GM06990 (cell line): ENCODE measurements around the gene MARCOL.

Experiments
- DNase-seq: peaks from one replicate; pipeline ENCODE4 v3.0.0-alpha.2; 2011; ENCODE audit not compliant: insufficient read length; ENCODE audit errors: extremely low read depth
- H3K27me3 ChIP-seq: replicated peaks from 2 replicates; pipeline ENCODE4 v1.6.0; 2011; ENCODE audit warnings: low read length; ENCODE audit not compliant: control insufficient read depth, insufficient read depth
- H3K36me3 ChIP-seq: 2 replicates; pipeline ENCODE4 v1.5.1; 2011; ENCODE audit warnings: low read length; ENCODE audit not compliant: control insufficient read depth, insufficient read depth
- H3K4me3 ChIP-seq: replicated peaks from 2 replicates; pipeline ENCODE4 v1.5.1; 2011; ENCODE audit warnings: low read depth, mild to moderate bottlenecking, control low read depth, low read length
- CTCF ChIP-seq: IDR thresholded peaks from 2 replicates; pipeline ENCODE4 v1.5.1; 2011; ENCODE audit warnings: low read length, control low read depth, mild to moderate bottlenecking, inconsistent platforms; ENCODE audit not compliant: insufficient read depth, poor library complexity, severe bottlenecking

Gene MARCOL

GRCh38 chr5:148214665-148215185 lies 23.6 kb upstream of the MARCOL start:
- DNase-seq: no peak
- Histone ChIP-seq H3K27me3 (no peaks in the 10 kb centered on the region), H3K4me3 (no peak overlapping the region), H3K36me3 (no peaks in the 10 kb centered on the region)
- TF ChIP-seq CTCF: no peak

GRCh38 chr5:148221508-148221907 lies 16.8 kb upstream of the MARCOL start:
- no peaks in the 10 kb centered on the region for H3K36me3 ChIP-seq
- no peak overlapping the region for H3K4me3 ChIP-seq
- TF ChIP-seq CTCF: no peak
- DNase-seq: no peak
- no peaks in the 10 kb centered on the region for H3K27me3 ChIP-seq

DNA sequence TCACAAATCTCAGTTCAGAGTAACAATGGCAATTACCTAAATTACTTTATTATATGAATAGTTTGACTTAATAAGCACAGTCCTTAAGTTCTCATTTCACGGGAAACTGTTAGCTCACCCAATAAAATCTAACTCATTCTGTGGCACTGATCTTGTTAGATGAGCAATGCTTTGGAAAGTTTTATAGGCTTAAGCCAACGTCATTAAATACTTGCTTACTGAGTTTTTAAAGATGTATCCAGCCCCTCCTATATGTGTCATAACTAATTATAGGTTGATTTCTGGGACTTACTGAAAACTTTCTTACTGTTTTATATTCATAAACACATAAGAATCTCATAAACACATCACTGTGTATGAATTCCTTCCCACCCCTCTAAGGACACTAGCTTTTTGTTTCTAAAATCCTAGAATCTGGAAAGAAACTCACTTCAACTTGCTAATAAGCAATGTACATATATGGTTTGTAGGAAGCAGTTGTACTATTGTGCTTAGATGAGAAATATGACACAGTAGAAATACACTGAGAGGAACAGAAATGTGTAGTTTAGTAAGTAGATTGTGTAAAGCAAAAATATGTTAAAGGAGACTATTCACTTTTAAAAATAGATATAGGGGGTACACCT lies 14.1 kb upstream of the MARCOL start:
- Histone ChIP-seq H3K27me3 (no peaks in the 10 kb centered on the region), H3K36me3 (no peaks in the 10 kb centered on the region), H3K4me3 (no peak overlapping the region)
- no peak for TF ChIP-seq CTCF
- no peak for DNase-seq

- no peak for DNase-seq
- no peak overlapping the region for H3K4me3 ChIP-seq
- no peaks in the 10 kb centered on the region for H3K27me3 ChIP-seq
- H3K36me3 ChIP-seq: no peaks in the 10 kb centered on the region
- no peak for TF ChIP-seq CTCF
These were observed 9.8 kb upstream of the MARCOL start for GRCh38 chr5:148228392-148228984.

- TF ChIP-seq CTCF: no peak
- DNase-seq: no peak
- H3K36me3 ChIP-seq: no peaks in the 10 kb centered on the region
- no peaks in the 10 kb centered on the region for H3K27me3 ChIP-seq
- H3K4me3 ChIP-seq: no peak overlapping the region
These were observed 8.5 kb upstream of the MARCOL start for GRCh38 chr5:148229840-148230239.
